SK-N-SH treated with all-trans-retinoic acid at 6 μM for 48 hours (cell line): ENCODE results near the gene LCN6.
A peak's percentile ranks its signal among the peaks of the same experiment; 100 is the strongest.

ENCODE experiments used
- ATAC-seq: fragments of 200-7000 bp; cut with Tn5 transposase; 3 replicates; pipeline ENCODE4 v1.9.1; 2020; ENCODE audit warnings: mild to moderate bottlenecking, moderate library complexity
- ARNTL ChIP-seq: fragments of 450-650 bp; formaldehyde crosslinking; IDR thresholded peaks from 2 replicates; pipeline ENCODE4 v1.5.0; 2020; ENCODE audit warnings: low read depth, mild to moderate bottlenecking, moderate library complexity, borderline replicate concordance
- BACH2 ChIP-seq: fragments of 250-450 bp; sonication (Bioruptor Pico); IDR thresholded peaks from 2 replicates; pipeline ENCODE4 v1.9.0; 2021; ENCODE audit warnings: mild to moderate bottlenecking, borderline replicate concordance
- CREB5 ChIP-seq: fragments of 250-450 bp; sonication (Bioruptor Pico); IDR thresholded peaks from 2 replicates; pipeline ENCODE4 v1.5.1; 2020; ENCODE audit warnings: low read depth, mild to moderate bottlenecking, moderate library complexity
- CSDC2 ChIP-seq: fragments of 250-450 bp; sonication (Bioruptor Pico); IDR thresholded peaks from 2 replicates; pipeline ENCODE4 v1.5.0; 2020; ENCODE audit warnings: mild to moderate bottlenecking, moderate library complexity
- CSRNP3 ChIP-seq: fragments of 250-450 bp; sonication (Bioruptor Pico); IDR thresholded peaks from 2 replicates; pipeline ENCODE4 v1.5.1; 2021; ENCODE audit warnings: mild to moderate bottlenecking, moderate library complexity
- ESRRG ChIP-seq: fragments of 250-450 bp; sonication (Bioruptor Pico); IDR thresholded peaks from 2 replicates; pipeline ENCODE4 v1.6.1; 2021; ENCODE audit warnings: mild to moderate bottlenecking
- ISL1 ChIP-seq: fragments of 250-450 bp; sonication (Bioruptor Pico); IDR thresholded peaks from 2 replicates; pipeline ENCODE4 v2.1.2; 2022; ENCODE audit warnings: mild to moderate bottlenecking, moderate library complexity
- OSR1 ChIP-seq: fragments of 250-450 bp; sonication (Bioruptor Pico); IDR thresholded peaks from 2 replicates; pipeline ENCODE4 v1.8.0; 2022; ENCODE audit warnings: moderate library complexity, mild to moderate bottlenecking, inconsistent platforms
- PATZ1 ChIP-seq: fragments of 250-450 bp; sonication (Bioruptor Pico); IDR thresholded peaks from 2 replicates; pipeline ENCODE4 v1.8.0; 2020; ENCODE audit warnings: mild to moderate bottlenecking, moderate library complexity, borderline replicate concordance
- RARB ChIP-seq: fragments of 250-450 bp; sonication (Bioruptor Pico); IDR thresholded peaks from 2 replicates; pipeline ENCODE4 v1.8.0; 2021; ENCODE audit warnings: mild to moderate bottlenecking, moderate library complexity
- SNAI2 ChIP-seq: fragments of 250-450 bp; sonication (Bioruptor Pico); IDR thresholded peaks from 2 replicates; pipeline ENCODE4 v1.5.0; 2020; ENCODE audit warnings: mild to moderate bottlenecking, moderate library complexity
- TCF4 ChIP-seq: fragments of 250-450 bp; sonication (Bioruptor Pico); IDR thresholded peaks from 2 replicates; pipeline ENCODE4 v1.8.0; 2021; ENCODE audit warnings: mild to moderate bottlenecking, moderate library complexity, borderline replicate concordance
- TSHZ2 ChIP-seq: fragments of 250-450 bp; sonication (Bioruptor Pico); IDR thresholded peaks from 2 replicates; pipeline ENCODE4 v1.5.0; 2020; ENCODE audit warnings: mild to moderate bottlenecking, moderate library complexity
- ZC3H10 ChIP-seq: fragments of 250-450 bp; sonication (Bioruptor Pico); IDR thresholded peaks from 2 replicates; pipeline ENCODE4 v1.5.1; 2021; ENCODE audit warnings: mild to moderate bottlenecking, moderate library complexity
- ZFP3 ChIP-seq: fragments of 250-450 bp; sonication (Bioruptor Pico); IDR thresholded peaks from 2 replicates; pipeline ENCODE4 v1.5.0; 2020; ENCODE audit warnings: mild to moderate bottlenecking, moderate library complexity
- ZFP30 ChIP-seq: fragments of 450-650 bp; formaldehyde crosslinking; IDR thresholded peaks from 2 replicates; pipeline ENCODE4 v1.5.0; 2022; ENCODE audit warnings: mild to moderate bottlenecking, moderate library complexity
- ZNF8 ChIP-seq: fragments of 450-650 bp; formaldehyde crosslinking; IDR thresholded peaks from 2 replicates; pipeline ENCODE4 v1.5.0; 2020; ENCODE audit warnings: mild to moderate bottlenecking, moderate library complexity

The LCN6 gene

GRCh38 chr9:136784997-136785361 lies 36.7 kb upstream of the LCN6 start:
- no peak for ATAC-seq
- no peak for TF ChIP-seq TCF4 (CRISPR knock-in tag)
- no peak for TF ChIP-seq ZNF8 (CRISPR knock-in tag)
- TF ChIP-seq CREB5 (CRISPR knock-in tag), result no peak
- TF ChIP-seq PATZ1 (CRISPR knock-in tag), result no peak
- TF ChIP-seq ARNTL (CRISPR knock-in tag), result no peak

GRCh38 chr9:136784249-136784996 lies 36.1 kb upstream of the LCN6 start:
- TF ChIP-seq CSRNP3 (CRISPR knock-in tag), result no peak
- TF ChIP-seq ARNTL (CRISPR knock-in tag), result no peak
- TF ChIP-seq ZFP3, result no peak
- TF ChIP-seq ZFP30 (CRISPR knock-in tag), result no peak
- no peak for TF ChIP-seq ZNF8 (CRISPR knock-in tag)
- TF ChIP-seq, all 23 proteins: peak for 0
- ATAC-seq, result peak; percentile 30; the same call in 1 of the 3 replicates

GRCh38 chr9:136782452-136782851 lies 34.1 kb upstream of the LCN6 start:
- ATAC-seq, result no peak
- no peak for TF ChIP-seq OSR1 (CRISPR knock-in tag)
- TF ChIP-seq CREB5 (CRISPR knock-in tag), result no peak
- no peak for TF ChIP-seq BACH2 (CRISPR knock-in tag)
- TF ChIP-seq SNAI2 (CRISPR knock-in tag), result no peak

GRCh38 chr9:136779808-136780207 lies 31.5 kb upstream of the LCN6 start:
- peak; percentile 76 for ATAC-seq

GRCh38 chr9:136777359-136777758 lies 29.0 kb upstream of the LCN6 start:
- no peak for TF ChIP-seq BACH2 (CRISPR knock-in tag)
- no peak for TF ChIP-seq CSRNP3 (CRISPR knock-in tag)
- TF ChIP-seq PATZ1 (CRISPR knock-in tag), result no peak
- no peak for TF ChIP-seq TCF4 (CRISPR knock-in tag)
- no peak for TF ChIP-seq TSHZ2 (CRISPR knock-in tag)
- no peak for TF ChIP-seq ESRRG (CRISPR knock-in tag)
- TF ChIP-seq ISL1, result no peak
- no peak for TF ChIP-seq CSDC2 (CRISPR knock-in tag)
- TF ChIP-seq ZFP30 (CRISPR knock-in tag), result no peak
- no peak for TF ChIP-seq SNAI2 (CRISPR knock-in tag)
- TF ChIP-seq ZC3H10, result no peak
- ATAC-seq, result no peak

More at GRCh38 chr9:136779808-136780207, 31.5 kb upstream of the LCN6 start:
- TF ChIP-seq ZFP3 (no peak), RARB (CRISPR knock-in tag) (no peak), SNAI2 (CRISPR knock-in tag) (no peak)
